Cardiac muscle cell (in vitro differentiated cells and primary cell): Measurements from ENCODE around the gene VSTM4. TPM values are rescaled to one million over a fixed set of nuclear protein-coding genes. Genes with fewer than 3 reads are reported as not detected.
A peak's percentile ranks its signal among the peaks of the same experiment; 100 is the strongest.

Source experiments
- DNase-seq, 2 donors: peaks; one replicate each; pipeline versions ENCODE4 v3.0.0 to v3.0.0-alpha.2; 2010 to 2017; ENCODE audit warnings: low read depth in 1 of 2, low spot score in 1 of 2
- H3K27ac ChIP-seq: fragments of 200-600 bp; sonication (generic); 2 replicates; pipeline ENCODE4 v1.5.1; 2016
- H3K27me3 ChIP-seq: fragments of 200-600 bp; sonication (generic); 2 replicates; pipeline ENCODE4 v1.6.0; 2016; ENCODE audit warnings: control low read depth
- H3K36me3 ChIP-seq: fragments of 200-600 bp; sonication (generic); 2 replicates; pipeline ENCODE4 v1.5.1; 2016; ENCODE audit warnings: control low read depth
- H3K4me1 ChIP-seq: fragments of 200-600 bp; sonication (generic); 2 replicates; pipeline ENCODE4 v1.8.1; 2017; ENCODE audit warnings: low read depth, mild to moderate bottlenecking, mixed run types
- H3K4me3 ChIP-seq: fragments of 200-600 bp; sonication (generic); 2 replicates; pipeline ENCODE4 v1.5.1; 2016; ENCODE audit warnings: mild to moderate bottlenecking
- H3K9me3 ChIP-seq: fragments of 200-600 bp; sonication (generic); 2 replicates; pipeline ENCODE4 v1.5.1; 2017; ENCODE audit warnings: low read depth, mild to moderate bottlenecking, control low read depth
- polyA plus RNA-seq: library from polyadenylated mRNA; unstranded; fragments of >200 nt; fragmentation: Nextera tagmentation; extraction: Ambion mirVana; gene quantifications from 2 replicates; pipeline ENCODE4 v1.2.1, GENCODE V29; 2016
- total RNA-seq: library from RNA; depleted of rRNA; stranded (reverse); fragments of >200 nt; gene quantifications from 2 replicates; pipeline ENCODE4 v1.2.3, GENCODE V29; 2016
- TF ChIP-seq, protein P1 (sequence below): IDR thresholded peaks from 2 replicates; pipeline ENCODE4 v1.5.1; 2012; ENCODE audit warnings: low read depth, mild to moderate bottlenecking, low read length

VSTM4 gene
- total and polyA plus RNA-seq, 2 experiments from 2014 or later = 3.6 to 6.0 TPM

DNA sequence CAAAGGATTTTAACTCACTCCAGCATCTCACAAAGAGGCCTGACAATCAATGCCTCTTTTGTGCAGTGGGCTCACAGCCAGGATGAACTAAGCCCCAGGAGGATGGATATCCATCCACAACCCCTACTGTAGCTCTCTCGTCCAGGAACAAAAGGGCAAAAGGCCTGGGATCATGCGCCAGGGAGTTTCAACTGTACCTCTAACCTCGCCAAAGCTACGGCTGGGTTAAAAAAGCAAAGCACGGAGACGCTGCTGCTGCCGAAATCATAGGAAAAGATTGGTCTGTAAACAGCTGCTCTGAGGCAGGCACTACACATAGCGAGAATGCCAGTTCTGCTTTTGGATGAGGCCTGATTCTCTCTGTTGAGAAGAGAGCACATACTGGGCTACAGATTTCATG lies 32.1 kb downstream of the VSTM4 start:
- H3K27me3 ChIP-seq = no peaks in the 10 kb centered on the region
- DNase-seq = peak in 1 of 2 donors; percentile 5
- no peak overlapping the region for H3K4me3 ChIP-seq
- TF ChIP-seq, protein P1, sequence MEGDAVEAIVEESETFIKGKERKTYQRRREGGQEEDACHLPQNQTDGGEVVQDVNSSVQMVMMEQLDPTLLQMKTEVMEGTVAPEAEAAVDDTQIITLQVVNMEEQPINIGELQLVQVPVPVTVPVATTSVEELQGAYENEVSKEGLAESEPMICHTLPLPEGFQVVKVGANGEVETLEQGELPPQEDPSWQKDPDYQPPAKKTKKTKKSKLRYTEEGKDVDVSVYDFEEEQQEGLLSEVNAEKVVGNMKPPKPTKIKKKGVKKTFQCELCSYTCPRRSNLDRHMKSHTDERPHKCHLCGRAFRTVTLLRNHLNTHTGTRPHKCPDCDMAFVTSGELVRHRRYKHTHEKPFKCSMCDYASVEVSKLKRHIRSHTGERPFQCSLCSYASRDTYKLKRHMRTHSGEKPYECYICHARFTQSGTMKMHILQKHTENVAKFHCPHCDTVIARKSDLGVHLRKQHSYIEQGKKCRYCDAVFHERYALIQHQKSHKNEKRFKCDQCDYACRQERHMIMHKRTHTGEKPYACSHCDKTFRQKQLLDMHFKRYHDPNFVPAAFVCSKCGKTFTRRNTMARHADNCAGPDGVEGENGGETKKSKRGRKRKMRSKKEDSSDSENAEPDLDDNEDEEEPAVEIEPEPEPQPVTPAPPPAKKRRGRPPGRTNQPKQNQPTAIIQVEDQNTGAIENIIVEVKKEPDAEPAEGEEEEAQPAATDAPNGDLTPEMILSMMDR = no peak
- no peak overlapping the region for H3K27ac ChIP-seq
- H3K4me1 ChIP-seq = no peaks in the 10 kb centered on the region
- no peaks in the 10 kb centered on the region for H3K9me3 ChIP-seq
- H3K36me3 ChIP-seq = no peaks in the 10 kb centered on the region

DNA sequence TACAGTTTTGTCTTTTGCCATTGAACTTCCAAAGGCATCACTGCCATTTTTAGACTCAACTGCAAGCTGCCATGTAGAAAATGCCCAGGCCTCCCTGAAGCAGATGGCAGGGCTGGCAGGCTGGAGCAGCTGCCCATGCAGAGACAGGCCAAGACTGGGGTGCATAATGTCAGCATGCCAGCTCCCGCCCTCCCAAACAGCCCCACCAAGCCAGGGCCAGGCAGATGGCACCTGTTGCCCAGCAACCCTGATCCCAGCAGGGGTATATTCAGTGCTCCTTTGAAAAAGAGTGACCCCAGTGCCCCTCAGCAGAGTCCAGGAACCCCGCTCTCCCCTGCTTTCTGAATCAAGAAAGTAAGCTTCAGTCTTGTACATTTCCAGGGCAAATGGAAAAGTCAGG lies 32.6 kb downstream of the VSTM4 start:
- Histone ChIP-seq H3K9me3 (no peaks in the 10 kb centered on the region), H3K27me3 (no peaks in the 10 kb centered on the region), H3K4me3 (no peak overlapping the region), H3K4me1 (peaks cover 3% of the 10 kb centered on the region), H3K27ac (no peak overlapping the region), H3K36me3 (no peaks in the 10 kb centered on the region)
- TF ChIP-seq, protein P1 = no peak
- DNase-seq = no peak

DNA sequence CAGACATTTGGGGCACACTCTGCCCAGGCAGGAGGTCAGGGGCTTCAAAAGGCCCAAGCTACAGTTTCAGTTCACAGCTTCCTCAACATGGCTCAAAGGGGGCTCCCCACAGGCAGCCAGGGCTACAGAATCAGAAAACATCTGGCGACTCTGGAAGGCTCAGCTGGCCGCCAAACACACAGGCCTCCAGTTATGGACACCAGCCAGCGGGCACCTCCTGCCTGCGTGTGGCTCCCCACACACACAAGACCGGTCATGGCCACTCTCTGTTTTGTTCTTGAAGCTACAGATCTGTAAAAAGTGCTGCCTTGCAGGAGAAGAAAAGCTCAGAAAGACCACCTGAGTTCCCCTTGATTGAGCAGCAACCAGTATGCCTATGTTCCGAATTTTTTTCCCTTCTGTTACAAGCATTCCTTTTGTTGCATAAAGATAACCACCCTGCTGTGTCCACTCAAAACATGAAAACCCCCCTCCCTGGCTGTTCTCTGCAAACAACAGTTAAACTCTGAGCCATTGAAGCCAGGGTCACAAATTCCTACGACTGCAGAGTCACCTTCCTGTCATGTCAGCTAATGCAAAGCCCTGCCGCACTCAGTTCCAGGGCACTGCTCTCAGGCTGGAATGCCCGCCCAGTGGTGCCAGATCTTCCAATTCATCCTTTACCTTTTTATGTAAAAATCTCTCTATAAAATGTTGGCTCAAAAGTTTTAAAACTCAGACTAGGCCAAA lies 33.6 kb downstream of the VSTM4 start:
- Histone ChIP-seq H3K9me3 (no peaks in the 10 kb centered on the region), H3K4me3 (no peak overlapping the region), H3K27ac (peak overlapping the region; percentile 4), H3K36me3 (no peaks in the 10 kb centered on the region), H3K27me3 (no peaks in the 10 kb centered on the region), H3K4me1 (peaks cover 14% of the 10 kb centered on the region)
- TF ChIP-seq, protein P1 = no peak
- peak; percentile 39 to 48 for DNase-seq

DNA sequence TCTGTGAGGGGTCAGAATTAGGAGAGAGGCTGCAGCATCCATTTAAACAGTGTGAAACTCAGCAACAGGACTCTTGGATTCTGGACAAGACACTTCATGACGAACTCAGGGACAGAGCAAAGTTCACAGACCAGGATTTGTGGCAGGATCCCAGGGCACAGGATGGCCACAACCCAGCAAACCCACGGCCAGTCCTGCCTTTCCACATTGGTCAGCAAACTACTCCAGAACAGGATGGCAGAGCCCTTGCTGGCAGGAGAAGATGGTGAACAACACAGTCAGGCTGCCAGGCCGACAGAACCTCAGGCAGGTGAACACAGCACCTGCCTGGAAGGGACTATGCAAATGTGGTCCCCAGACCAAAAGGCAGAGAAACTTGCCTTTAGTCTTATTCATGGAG lies 34.4 kb downstream of the VSTM4 start:
- Histone ChIP-seq H3K27ac (no peak overlapping the region), H3K4me3 (no peak overlapping the region), H3K36me3 (no peaks in the 10 kb centered on the region), H3K4me1 (peaks cover 19% of the 10 kb centered on the region), H3K9me3 (no peaks in the 10 kb centered on the region), H3K27me3 (no peaks in the 10 kb centered on the region)
- no peak for DNase-seq
- TF ChIP-seq, protein P1 = no peak

DNA sequence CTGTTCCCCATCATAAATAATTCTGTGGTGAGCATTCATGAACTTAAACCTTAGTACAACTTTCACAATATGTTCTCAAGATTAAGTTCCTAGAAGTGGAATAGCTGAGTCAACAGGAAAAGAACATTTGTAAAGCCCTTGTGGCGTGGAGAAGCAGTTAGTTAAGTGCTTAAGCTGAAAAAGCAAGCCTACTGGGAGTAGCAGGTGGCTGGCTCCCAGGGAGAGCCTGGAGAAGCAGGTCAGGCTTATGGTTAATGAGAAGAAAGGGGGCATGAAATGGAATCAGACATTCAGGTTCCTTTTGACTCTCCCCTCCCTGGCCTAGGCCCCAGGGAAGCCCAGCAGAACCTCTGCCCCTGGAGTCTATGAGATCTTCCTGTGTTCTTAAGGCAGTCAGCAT lies 35.3 kb downstream of the VSTM4 start:
- H3K4me1 ChIP-seq = peaks cover 19% of the 10 kb centered on the region
- H3K9me3 ChIP-seq = no peaks in the 10 kb centered on the region
- DNase-seq = peak in 1 of 2 donors; percentile 73
- no peak overlapping the region for H3K4me3 ChIP-seq
- TF ChIP-seq, protein P1 = no peak
- H3K36me3 ChIP-seq = no peaks in the 10 kb centered on the region
- H3K27me3 ChIP-seq = no peaks in the 10 kb centered on the region
- no peak overlapping the region for H3K27ac ChIP-seq
